C4-2B (cell line): ENCODE measurements around the gene THAP9.

Experiments
- ZFX ChIP-seq: fragments of 450-650 bp; IDR thresholded peaks from 2 replicates; pipeline ENCODE4 v1.6.1; 2017
- TF ChIP-seq, protein P1 (sequence below): fragments of 450-650 bp; conservative IDR thresholded peaks from 2 replicates; pipeline ENCODE4 v1.5.1; 2017; ENCODE audit warnings: mild to moderate bottlenecking

DNA sequence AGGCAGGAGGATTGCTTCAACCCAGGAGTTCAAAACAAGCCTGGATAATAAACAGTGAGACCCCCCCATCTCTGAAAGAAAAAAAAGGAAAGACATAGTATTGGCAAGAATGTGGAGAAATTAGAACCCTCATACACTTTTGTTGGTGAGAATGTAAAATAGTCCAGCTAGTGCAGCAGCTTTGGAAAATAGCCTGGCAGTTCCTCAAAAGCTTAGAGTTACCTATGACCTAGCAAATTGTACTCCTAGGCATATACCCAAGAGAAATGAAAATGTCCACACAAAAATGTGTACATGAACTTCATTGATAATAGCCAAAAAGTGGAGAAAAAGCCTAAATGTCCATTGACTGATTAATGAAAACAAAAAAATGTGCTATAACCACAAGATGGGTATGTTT lies 21.3 kb downstream of the THAP9 start:
- TF ChIP-seq, protein P1, sequence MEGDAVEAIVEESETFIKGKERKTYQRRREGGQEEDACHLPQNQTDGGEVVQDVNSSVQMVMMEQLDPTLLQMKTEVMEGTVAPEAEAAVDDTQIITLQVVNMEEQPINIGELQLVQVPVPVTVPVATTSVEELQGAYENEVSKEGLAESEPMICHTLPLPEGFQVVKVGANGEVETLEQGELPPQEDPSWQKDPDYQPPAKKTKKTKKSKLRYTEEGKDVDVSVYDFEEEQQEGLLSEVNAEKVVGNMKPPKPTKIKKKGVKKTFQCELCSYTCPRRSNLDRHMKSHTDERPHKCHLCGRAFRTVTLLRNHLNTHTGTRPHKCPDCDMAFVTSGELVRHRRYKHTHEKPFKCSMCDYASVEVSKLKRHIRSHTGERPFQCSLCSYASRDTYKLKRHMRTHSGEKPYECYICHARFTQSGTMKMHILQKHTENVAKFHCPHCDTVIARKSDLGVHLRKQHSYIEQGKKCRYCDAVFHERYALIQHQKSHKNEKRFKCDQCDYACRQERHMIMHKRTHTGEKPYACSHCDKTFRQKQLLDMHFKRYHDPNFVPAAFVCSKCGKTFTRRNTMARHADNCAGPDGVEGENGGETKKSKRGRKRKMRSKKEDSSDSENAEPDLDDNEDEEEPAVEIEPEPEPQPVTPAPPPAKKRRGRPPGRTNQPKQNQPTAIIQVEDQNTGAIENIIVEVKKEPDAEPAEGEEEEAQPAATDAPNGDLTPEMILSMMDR = no peak
- TF ChIP-seq ZFX = no peak
